ENCODE measurements around the gene ALDH3A1. TPM values are rescaled to one million over a fixed set of nuclear protein-coding genes. Genes with fewer than 3 reads are reported as not detected.

ALDH3A1 gene
- total and polyA plus RNA-seq, 3 donors from 2014 or later: 3.2 to 5.6 (median 4.2) TPM

GRCh38 chr17:19730843-19731242 lies 17.3 kb downstream of the ALDH3A1 start:
- 88% methylated on average over 4 of the region's 4 CpGs for WGBS, 2 donors

DNA sequence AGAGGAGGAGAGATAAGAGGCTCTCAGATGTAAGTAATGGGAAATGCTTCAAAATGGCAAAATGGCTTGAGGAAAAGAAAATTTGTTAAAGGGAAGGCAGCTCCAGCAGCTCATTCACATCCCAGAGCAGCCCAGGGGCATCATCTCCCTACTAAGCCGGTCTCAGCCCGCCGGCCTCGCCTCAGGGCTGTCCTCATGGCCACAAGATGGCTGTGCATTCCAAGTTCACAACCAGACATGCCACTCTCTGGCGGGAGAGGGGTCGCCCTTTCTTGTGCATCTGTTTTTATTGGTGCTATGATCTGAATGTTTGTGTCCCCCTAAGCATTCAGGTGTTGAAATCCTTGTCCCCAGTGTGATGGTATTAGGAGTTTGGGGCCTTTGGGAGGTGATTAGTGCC lies 18.2 kb downstream of the ALDH3A1 start:
- 76 to 79% methylated on average over 6 of the region's 6 CpGs for WGBS, 2 donors
- H3K27me3 ChIP-seq: no peaks in the 10 kb centered on the region
- intact Hi-C loops (cut with DNase I; ENCODE audit: low total_unique reads): loop anchor here (5.0 kb wide), 1 partner anchor 83 kb away; the partner anchor contains the start of gene ALDH3A2
- TF ChIP-seq POLR2A (IDR thresholded peaks at IDR 0.05): no peak
- TF ChIP-seq, protein P1, sequence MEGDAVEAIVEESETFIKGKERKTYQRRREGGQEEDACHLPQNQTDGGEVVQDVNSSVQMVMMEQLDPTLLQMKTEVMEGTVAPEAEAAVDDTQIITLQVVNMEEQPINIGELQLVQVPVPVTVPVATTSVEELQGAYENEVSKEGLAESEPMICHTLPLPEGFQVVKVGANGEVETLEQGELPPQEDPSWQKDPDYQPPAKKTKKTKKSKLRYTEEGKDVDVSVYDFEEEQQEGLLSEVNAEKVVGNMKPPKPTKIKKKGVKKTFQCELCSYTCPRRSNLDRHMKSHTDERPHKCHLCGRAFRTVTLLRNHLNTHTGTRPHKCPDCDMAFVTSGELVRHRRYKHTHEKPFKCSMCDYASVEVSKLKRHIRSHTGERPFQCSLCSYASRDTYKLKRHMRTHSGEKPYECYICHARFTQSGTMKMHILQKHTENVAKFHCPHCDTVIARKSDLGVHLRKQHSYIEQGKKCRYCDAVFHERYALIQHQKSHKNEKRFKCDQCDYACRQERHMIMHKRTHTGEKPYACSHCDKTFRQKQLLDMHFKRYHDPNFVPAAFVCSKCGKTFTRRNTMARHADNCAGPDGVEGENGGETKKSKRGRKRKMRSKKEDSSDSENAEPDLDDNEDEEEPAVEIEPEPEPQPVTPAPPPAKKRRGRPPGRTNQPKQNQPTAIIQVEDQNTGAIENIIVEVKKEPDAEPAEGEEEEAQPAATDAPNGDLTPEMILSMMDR (IDR thresholded peaks at IDR 0.05): no peak
- H3K27ac ChIP-seq: peak overlapping the region; percentile 95 to 96
- no peaks in the 10 kb centered on the region for H3K36me3 ChIP-seq (ENCODE audit: low read depth, missing control alignments)
- no peaks in the 10 kb centered on the region for H3K9me3 ChIP-seq
- no peak overlapping the region for H3K4me3 ChIP-seq
- DNase-seq: no peak
- peaks cover 47% of the 10 kb centered on the region for H3K4me1 ChIP-seq

More at GRCh38 chr17:19730843-19731242, 17.3 kb downstream of the ALDH3A1 start:
- DNase-seq: no peak
- intact Hi-C loops (cut with DNase I; ENCODE audit: low total_unique reads): no loop called here
- Histone ChIP-seq H3K27ac (peak overlapping the region; percentile 40 to 96), H3K36me3 (ENCODE audit: low read depth, missing control alignments) (no peaks in the 10 kb centered on the region), H3K4me3 (no peak overlapping the region), H3K4me1 (peaks cover 51% of the 10 kb centered on the region), H3K27me3 (no peaks in the 10 kb centered on the region), H3K9me3 (no peaks in the 10 kb centered on the region)
- TF ChIP-seq, protein P1 (IDR thresholded peaks at IDR 0.05): no peak
- TF ChIP-seq POLR2A (IDR thresholded peaks at IDR 0.05): no peak

DNA sequence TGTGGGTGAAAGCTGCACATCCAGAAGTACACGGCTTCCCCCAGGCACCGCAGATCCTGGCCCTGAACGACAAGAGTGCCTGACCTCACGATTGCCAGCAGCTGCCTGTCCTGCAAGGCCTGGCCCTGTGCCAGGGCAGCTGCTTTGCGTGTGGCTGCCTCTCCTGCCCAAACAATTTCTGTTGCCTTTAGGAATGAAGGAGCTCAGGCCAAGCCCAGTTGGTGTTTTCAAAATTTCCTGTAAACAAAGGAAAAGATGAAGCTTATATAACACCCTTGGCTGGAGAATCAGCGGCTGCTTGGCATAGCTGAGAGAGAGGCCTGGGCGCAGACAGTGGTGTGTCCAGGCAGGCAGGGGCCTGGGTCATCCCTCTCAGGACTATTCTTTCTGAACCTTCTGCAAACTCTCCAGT lies 20.0 kb downstream of the ALDH3A1 start:
- Histone ChIP-seq H3K27me3 (no peaks in the 10 kb centered on the region), H3K4me3 (no peak overlapping the region), H3K27ac (peak overlapping the region; percentile 95 to 96), H3K36me3 (ENCODE audit: low read depth, missing control alignments) (no peaks in the 10 kb centered on the region), H3K9me3 (no peaks in the 10 kb centered on the region), H3K4me1 (peaks cover 47% of the 10 kb centered on the region)
- TF ChIP-seq POLR2A (IDR thresholded peaks at IDR 0.05): no peak
- TF ChIP-seq, protein P1 (IDR thresholded peaks at IDR 0.05): no peak
- intact Hi-C loops (cut with DNase I; ENCODE audit: low total_unique reads): loop anchor here (5.0 kb wide), 1 partner anchor 81 kb away; the partner anchor contains the start of gene ALDH3A2
- DNase-seq: peak; percentile 89
- 20 to 38% methylated on average over 6 to 7 of the region's 7 CpGs for WGBS, 2 donors

DNA sequence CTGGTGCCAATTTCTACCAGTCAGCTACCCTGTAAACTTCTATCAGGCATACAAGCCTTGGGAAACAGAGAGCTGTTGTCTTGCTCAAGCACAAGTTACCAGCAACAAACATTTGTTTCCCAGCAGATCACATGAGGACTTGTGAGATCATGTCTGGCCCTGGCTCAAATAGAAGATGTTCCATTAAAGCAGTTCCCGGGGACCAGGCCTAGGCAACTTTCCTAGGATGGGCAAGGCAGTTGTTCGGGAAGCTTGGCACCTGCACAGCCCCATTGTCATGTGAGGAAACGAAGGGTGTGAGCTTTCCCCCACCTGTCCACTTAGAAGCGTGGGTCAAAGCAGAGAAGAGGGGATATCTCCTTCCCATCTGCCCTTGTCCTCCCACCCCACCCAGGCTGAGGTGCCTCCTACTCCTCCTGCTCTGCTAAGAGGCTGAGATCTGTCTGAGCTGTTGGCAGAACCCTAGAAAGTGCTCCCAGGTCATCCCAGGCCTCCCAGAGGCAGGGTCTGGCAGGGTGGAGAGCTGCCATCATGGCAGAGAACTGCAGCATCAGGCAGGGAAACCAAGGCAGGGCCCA lies 20.5 kb downstream of the ALDH3A1 start:
- Histone ChIP-seq H3K4me3 (no peak overlapping the region), H3K27ac (peak overlapping the region; percentile 95 to 96), H3K27me3 (no peaks in the 10 kb centered on the region), H3K36me3 (ENCODE audit: low read depth, missing control alignments) (no peaks in the 10 kb centered on the region), H3K4me1 (peaks cover 47% of the 10 kb centered on the region), H3K9me3 (no peaks in the 10 kb centered on the region)
- peak; percentile 85 for DNase-seq
- intact Hi-C loops (cut with DNase I; ENCODE audit: low total_unique reads): loop anchor here (5.0 kb wide), 1 partner anchor 80 kb away; the partner anchor contains the start of gene ALDH3A2
- 41 to 55% methylated on average over 3 to 4 of the region's 4 CpGs for WGBS, 2 donors
- no peak for TF ChIP-seq POLR2A (IDR thresholded peaks at IDR 0.05)
- TF ChIP-seq, protein P1 (IDR thresholded peaks at IDR 0.05): no peak
